Mesodermal cell (in vitro differentiated cells): ENCODE measurements around the gene PIP4K2B.
"Not testable (repeated sequence)": the region's sequence is repeated elsewhere in the genome, so short reads cannot be mapped to it uniquely, and the experiment has no call there.

Experiments
- H3K27ac ChIP-seq: 2 replicates; pipeline ENCODE4 v1.7.0; 2013; ENCODE audit warnings: mild to moderate bottlenecking, low read depth, low read length, moderate library complexity; ENCODE audit not compliant: severe bottlenecking
- H3K36me3 ChIP-seq: 2 replicates; pipeline ENCODE4 v1.7.1; 2013; ENCODE audit warnings: mild to moderate bottlenecking, low read length, moderate library complexity; ENCODE audit not compliant: control insufficient read depth, insufficient read depth
- H3K4me1 ChIP-seq: one replicate; pipeline ENCODE4 v1.7.1; 2013; ENCODE audit warnings: mild to moderate bottlenecking, low read length; ENCODE audit not compliant: insufficient read depth, control insufficient read depth, poor library complexity, severe bottlenecking
- H3K4me3 ChIP-seq: 2 replicates; pipeline ENCODE4 v1.7.0; 2013; ENCODE audit warnings: low read length, control low read depth, mild to moderate bottlenecking; ENCODE audit not compliant: insufficient read depth, poor library complexity, severe bottlenecking; ENCODE audit errors: extremely low read depth
- H3K9me3 ChIP-seq: 2 replicates; pipeline ENCODE4 v1.7.1; 2013; ENCODE audit warnings: mild to moderate bottlenecking, low read length, moderate library complexity; ENCODE audit not compliant: control insufficient read depth
- WGBS, 2 experiments: methylation state at CpG; one replicate each; pipeline ENCODE4 v1.1.5; 2013; ENCODE audit warnings: missing lambda C conversion rate in 2 of 2; ENCODE audit not compliant: insufficient coverage in 2 of 2; 5-methylcytosine and 5-hydroxymethylcytosine counted together

PIP4K2B gene

DNA sequence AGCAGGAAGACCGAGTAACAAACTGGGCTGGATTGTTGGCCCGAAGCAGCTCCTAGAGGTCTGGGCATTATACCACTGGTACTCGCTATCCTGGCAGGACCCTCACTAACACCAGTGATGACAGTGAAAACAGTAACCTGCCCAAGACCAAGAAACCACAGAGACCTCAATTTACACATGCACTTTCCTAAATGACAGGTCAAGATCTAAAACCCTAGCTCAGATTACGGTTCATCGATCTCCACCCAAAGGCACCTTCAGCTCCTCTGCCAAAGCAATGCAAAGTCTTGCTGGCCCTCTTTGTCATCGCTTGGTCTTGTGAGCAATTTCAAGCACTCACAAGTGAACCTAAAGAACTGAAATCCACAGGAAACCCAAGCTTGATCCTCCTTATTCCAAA, 1.5 kb downstream of the PIP4K2B start:
- WGBS, 2 experiments = 86 to 89% methylated on average over 5 to 6 of the region's 6 CpGs
- H3K4me3 ChIP-seq = peak overlapping the region; percentile 80
- H3K36me3 ChIP-seq = peaks cover 64% of the 10 kb centered on the region
- peaks cover 15% of the 10 kb centered on the region for H3K4me1 ChIP-seq
- H3K27ac ChIP-seq = no peak overlapping the region
- H3K9me3 ChIP-seq = no peaks in the 10 kb centered on the region

DNA sequence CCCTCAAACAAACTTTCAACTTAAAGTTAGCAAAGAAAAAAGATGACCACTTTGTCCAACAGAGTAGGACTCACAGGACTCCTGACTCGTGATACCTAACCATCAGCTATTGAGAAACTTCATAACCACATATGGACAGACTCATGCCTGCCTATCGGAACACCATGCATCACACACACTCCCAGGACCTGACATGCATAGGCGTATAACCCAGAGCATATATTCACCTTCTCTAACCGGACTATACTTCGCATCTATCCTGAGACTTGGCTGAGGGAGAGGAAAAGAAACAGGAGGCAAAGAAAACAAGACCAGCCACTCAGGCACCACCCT, 2.2 kb downstream of the PIP4K2B start:
- peaks cover 64% of the 10 kb centered on the region for H3K36me3 ChIP-seq
- H3K4me1 ChIP-seq = peaks cover 15% of the 10 kb centered on the region
- H3K4me3 ChIP-seq = peak overlapping the region; percentile 2
- no peaks in the 10 kb centered on the region for H3K9me3 ChIP-seq
- H3K27ac ChIP-seq = no peak overlapping the region
- 91 to 100% methylated on average over 3 of the region's 5 CpGs for WGBS, 2 experiments

DNA sequence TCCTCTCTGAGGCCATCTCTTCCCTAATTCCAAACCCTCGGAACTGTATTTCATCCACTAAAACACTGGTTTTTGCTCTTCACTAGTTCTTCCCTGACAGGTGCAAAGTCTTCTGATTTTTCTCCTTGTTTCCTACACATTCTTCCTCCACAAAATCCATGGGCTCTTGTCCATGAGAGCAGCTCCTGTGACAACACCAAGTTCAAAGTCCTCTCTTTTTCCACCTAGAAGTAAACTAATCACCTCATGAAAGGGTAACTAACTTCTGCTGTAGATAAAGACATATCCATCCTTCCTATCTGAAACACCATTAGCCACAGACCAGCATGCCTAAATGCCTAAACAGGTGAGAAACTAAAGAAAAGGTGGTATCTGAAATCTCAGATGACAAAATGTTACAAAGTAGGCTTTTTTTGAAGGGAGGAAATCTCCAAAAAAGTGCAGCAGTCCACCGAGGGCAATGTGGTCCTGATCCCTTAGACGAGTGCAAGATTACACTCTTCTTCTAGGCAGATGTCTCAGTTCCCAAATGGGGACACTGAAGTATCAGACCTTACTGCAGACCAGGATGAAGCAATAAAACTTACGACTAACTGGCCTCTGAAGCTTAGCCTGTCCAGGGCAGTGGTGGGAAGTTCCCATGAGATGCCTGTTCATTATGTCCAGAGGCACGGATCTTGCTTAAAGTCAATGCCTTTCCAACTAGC, 2.8 kb downstream of the PIP4K2B start:
- H3K4me3 ChIP-seq = peak overlapping the region; percentile 2
- H3K4me1 ChIP-seq = peaks cover 15% of the 10 kb centered on the region
- H3K36me3 ChIP-seq = peaks cover 60% of the 10 kb centered on the region
- H3K27ac ChIP-seq = no peak overlapping the region
- WGBS, 2 experiments = 96 to 98% methylated on average over 4 to 5 of the region's 5 CpGs
- H3K9me3 ChIP-seq = no peaks in the 10 kb centered on the region

DNA sequence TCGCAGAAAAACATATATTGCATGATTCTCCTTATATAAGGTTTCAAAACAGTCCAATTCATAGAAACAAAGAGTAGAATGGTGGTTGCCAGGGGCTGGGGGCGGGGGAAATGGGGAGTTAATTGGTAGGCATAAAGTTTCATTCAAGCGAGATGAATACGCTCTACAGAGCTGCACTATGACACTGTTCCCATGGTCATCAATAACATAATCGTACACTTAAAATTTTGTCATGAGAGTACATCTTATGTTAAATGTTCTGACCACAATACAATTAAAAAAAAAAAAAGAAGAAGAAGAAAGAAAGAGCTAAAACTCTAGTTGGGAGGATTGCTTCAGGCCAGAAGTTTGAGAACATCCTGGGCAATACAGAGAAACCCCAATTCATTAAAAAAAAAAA, 5.1 kb downstream of the PIP4K2B start:
- 100% methylated on average over 1 of the region's 5 CpGs; no CpG with 5 or more reads in 1 of the 2 experiments for WGBS, 2 experiments
- H3K4me3 ChIP-seq = no peak overlapping the region
- H3K9me3 ChIP-seq = no peaks in the 10 kb centered on the region
- peaks cover 60% of the 10 kb centered on the region for H3K36me3 ChIP-seq
- no peak overlapping the region for H3K27ac ChIP-seq
- H3K4me1 ChIP-seq = peaks cover 21% of the 10 kb centered on the region

DNA sequence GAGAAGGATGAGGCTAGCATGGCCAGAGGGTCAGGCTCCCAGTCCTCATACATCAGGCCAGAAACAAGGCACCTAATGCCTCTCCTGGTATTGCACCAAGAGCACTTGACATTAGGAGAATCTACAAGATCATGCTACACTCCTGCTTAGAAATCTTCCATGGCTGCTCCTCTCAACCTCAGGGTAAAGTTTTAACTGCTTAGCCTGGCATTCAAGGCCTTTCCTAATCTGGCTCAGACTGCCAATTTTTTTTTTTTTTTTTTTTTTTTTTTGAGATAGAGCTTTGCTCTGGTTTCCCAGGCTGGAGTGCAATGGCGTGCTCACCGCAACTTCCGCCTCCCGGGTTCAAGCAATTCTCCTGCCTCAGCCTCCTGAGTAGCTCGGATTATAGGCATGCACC, 8.2 kb downstream of the PIP4K2B start:
- H3K27ac ChIP-seq = no peak overlapping the region
- WGBS, 2 experiments = no CpG with 5 or more reads among the region's 5 CpGs

DNA sequence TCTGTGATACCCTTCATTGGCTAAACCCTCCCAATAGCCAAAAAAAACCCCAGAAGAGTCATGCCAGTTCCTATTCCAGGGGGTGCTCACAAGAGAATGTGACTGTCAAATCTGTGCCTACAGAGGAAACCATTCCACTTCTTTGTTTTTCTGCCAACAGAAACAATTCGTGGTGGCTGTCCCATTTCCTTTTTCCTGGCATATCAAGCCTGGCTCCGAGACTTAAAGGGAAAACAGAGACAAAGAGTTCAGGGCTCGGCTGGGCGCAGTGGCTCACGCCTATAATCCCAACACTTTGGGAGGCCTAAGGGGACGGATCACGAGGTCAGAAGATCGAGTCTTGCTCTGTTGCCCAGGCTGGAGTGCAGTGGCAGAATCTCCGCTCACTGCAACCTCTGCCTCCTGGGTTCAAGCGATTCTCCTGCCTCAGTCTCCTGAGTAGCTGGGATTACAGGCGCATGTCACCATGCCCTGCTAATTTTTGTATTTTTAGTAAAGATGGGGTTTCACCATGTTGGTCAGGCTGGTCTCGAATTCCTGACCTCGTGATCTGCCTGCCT, 9.1 kb downstream of the PIP4K2B start:
- WGBS, 2 experiments = 76 to 94% methylated on average over 8 to 12 of the region's 13 CpGs
- not testable (repeated sequence) for H3K27ac ChIP-seq, H3K9me3 ChIP-seq, H3K4me3 ChIP-seq
- Histone ChIP-seq H3K4me1 (peaks cover 13% of the 10 kb centered on the region), H3K36me3 (peaks cover 59% of the 10 kb centered on the region)

More for the DNA sequence above, 8.2 kb downstream of the PIP4K2B start:
- Histone ChIP-seq H3K4me1 (peaks cover 10% of the 10 kb centered on the region), H3K4me3 (no peak overlapping the region), H3K36me3 (peaks cover 59% of the 10 kb centered on the region), H3K9me3 (no peaks in the 10 kb centered on the region)

DNA sequence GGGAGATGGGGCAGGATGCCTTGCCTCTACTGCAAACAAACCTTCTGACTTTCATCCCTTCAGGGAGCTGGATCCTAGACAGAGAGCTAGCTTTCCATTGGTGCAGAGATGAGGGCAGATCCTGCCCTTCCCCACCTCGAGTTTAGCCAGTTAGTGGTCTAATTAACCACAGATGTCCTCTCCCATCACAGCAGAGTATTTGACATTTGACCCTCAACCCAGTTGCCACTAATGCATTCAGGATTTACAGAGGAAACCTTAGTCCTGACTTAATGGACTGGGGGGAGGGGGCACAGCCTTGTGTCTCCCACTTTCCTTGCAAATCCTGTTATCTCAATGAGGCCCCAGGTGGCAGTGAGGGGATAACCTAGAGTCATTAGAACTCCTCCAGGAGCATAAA, 10.2 kb downstream of the PIP4K2B start:
- WGBS, 2 experiments = 0% methylated on average over 1 of the region's 1 CpG
- no peaks in the 10 kb centered on the region for H3K9me3 ChIP-seq
- H3K4me1 ChIP-seq = peaks cover 13% of the 10 kb centered on the region
- peaks cover 59% of the 10 kb centered on the region for H3K36me3 ChIP-seq
- no peak overlapping the region for H3K4me3 ChIP-seq
- peak overlapping the region; percentile 11 for H3K27ac ChIP-seq

DNA sequence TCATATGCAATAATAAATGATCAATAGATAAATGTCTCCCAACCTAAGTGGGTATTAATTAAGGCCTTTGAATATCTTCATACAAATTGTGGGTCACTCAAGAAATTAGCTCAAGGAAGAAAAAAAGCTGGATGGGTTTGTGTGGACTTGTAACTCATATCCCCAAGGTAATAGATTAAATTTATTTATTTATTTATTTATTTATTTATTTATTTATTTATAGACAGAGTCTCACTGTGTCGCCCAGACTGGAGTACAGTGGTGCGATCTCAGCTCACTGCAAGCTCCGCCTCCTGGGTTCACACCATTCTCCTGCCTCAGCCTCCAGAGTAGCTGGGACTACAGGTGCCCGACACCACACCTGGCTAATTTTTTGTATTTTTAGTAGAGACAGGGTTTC, 11.4 kb downstream of the PIP4K2B start:
- not testable (repeated sequence) for H3K4me3 ChIP-seq, H3K9me3 ChIP-seq, H3K27ac ChIP-seq
- Histone ChIP-seq H3K4me1 (peaks cover 13% of the 10 kb centered on the region), H3K36me3 (peaks cover 63% of the 10 kb centered on the region)
- WGBS, 2 experiments = 96 to 100% methylated on average over 3 to 4 of the region's 4 CpGs

DNA sequence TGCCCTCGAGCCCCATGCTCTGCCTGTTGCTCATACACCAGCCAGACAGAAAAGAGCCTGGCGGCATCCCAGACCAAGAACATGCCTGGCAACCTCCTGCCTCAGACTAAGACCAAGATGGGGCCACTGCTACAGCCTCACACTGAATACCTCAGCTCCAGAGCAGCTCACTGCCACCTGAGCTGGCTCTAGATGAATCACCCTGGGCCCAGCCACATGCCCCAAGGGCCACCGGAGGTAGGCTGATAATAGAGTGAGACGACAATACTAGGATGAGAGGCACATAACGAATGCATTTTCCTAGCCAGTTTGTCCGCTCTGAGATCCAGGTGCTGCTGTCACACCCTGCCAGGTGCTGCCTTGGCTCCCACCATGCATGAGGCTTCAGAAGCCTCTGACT, 13.0 kb downstream of the PIP4K2B start:
- Histone ChIP-seq H3K36me3 (peaks cover 69% of the 10 kb centered on the region), H3K9me3 (no peaks in the 10 kb centered on the region), H3K27ac (no peak overlapping the region), H3K4me1 (peaks cover 13% of the 10 kb centered on the region), H3K4me3 (no peak overlapping the region)
- 78 to 82% methylated on average over 5 to 6 of the region's 6 CpGs for WGBS, 2 experiments

DNA sequence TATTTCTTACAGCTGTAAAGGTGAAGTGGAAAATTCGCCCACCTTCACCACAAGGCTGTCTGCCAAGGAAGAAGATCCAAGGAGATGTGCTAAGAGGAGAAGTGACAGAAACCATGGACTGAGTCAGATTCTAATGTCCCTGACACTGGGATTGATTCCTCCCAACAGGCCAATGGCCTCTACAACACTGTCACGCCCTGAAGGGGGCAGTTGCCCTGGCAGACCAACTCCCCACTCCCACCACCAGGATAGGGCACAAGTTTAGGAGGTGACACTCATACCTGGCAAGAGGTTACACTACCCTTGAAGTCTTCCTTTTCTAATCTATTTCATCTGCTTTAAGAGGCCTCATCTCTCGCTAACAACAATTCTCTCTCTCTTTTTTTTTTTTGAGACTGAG, 16.1 kb downstream of the PIP4K2B start:
- H3K4me1 ChIP-seq = peaks cover 3% of the 10 kb centered on the region
- no peak overlapping the region for H3K27ac ChIP-seq
- H3K9me3 ChIP-seq = no peaks in the 10 kb centered on the region
- H3K36me3 ChIP-seq = peaks cover 90% of the 10 kb centered on the region
- H3K4me3 ChIP-seq = no peak overlapping the region
- 100% methylated on average over 2 of the region's 3 CpGs for WGBS, 2 experiments

DNA sequence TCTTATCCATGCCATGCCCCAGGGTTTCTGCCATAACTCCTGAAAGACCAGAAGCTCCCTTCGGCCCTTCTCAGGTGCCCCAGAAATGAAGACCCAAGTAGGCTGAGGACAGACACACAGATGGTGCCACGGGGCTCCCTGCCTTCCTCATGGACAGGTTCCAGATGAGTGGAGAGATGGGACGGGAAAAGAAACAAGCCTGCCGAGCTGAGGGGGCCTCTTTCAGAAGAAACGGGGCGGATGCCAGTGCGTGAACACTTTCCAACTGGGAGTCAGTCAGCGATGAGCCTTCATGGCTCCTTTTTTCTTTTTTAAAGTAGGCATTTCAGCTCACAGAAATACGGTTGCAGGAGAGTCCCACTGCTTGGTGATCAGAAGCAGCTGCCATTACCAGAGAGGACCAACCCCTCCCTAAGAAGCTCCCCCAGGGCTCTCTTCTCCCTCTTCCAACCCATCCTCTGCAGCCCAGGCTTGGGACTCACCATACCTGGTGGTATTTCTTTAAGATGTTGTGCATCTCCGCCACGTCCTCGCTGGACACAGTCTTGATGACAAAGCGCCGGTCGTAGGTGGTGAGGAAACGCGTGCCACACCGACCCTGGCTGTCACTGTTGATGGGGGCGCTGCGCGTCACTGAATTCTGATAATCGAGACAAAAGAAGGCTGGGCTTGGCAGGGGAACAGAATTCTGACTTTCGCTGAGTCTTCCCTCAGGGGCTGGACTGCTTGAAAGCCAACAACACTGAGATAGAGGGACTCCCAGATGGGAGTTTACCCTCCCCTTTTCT, 19.2 kb downstream of the PIP4K2B start:
- Histone ChIP-seq H3K9me3 (no peaks in the 10 kb centered on the region), H3K4me3 (no peak overlapping the region), H3K4me1 (no peaks in the 10 kb centered on the region), H3K27ac (no peak overlapping the region), H3K36me3 (peaks cover 96% of the 10 kb centered on the region)
- 96 to 97% methylated on average over 22 of the region's 23 CpGs for WGBS, 2 experiments
